ENCODE results near the gene KRT6A. TPM values are rescaled to one million over a fixed set of nuclear protein-coding genes. Genes with fewer than 3 reads are reported as not detected.

Gene KRT6A
- total RNA-seq, 4 donors from 2014 or later, result 1,263 to 22,053 (median 17,717) TPM

DNA sequence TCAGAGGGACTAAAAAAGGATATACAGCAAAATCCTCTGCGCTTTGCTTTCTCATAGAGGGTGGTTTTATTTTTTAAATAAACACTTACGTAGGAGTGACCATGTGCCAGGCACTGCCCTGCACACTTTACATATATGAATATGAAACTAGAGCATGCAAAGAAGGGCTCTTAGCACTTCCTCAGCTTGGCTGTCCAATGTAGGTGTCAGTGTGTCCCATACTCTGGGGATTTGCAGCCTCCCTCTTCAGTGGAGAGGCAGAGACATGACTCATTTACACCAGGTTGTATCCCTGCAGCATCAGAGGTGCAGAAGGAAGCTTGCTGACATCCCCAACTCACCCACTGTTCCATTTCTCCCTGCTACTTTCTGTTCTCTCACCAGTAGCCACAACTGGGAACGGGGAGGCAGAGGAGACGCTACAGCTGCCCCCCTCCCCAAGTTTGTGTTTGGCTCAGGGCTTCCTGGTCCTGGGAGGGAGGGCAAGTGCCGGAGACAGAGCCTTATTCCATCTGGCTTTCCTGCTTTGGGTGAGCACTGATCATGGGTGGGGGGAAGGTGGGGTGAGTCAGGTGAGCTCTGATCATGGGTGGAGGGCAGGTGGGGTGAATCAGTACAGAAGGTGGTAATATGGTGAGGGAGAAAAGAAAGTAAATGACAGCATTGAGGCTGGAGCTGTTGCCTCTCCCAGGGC lies 32.0 kb upstream of the KRT6A start:
- Histone ChIP-seq H3K27ac (peak overlapping the region; percentile 81 to 92 (median 88)), H3K4me3 (peak overlapping the region in 2 of 4 donors; percentile 11 to 12), H3K4me1 (peaks cover 29 to 71% (median 36%) of the 10 kb centered on the region in 3 donors), H3K27me3 (peaks cover 0 to 5% (median 0%) of the 10 kb centered on the region in 4 donors), H3K9me3 (no peaks in the 10 kb centered on the region), H3K36me3 (no peaks in the 10 kb centered on the region)
- WGBS, 2 donors, result 33 to 49% methylated on average over 2 of the region's 5 CpGs
- intact Hi-C loops (cut with DNase I), result loop anchor here (10.0 kb wide), 1 partner anchor 350 kb away; no protein-coding TSS in a partner anchor
- TF ChIP-seq POLR2A (IDR thresholded peaks at IDR 0.05), result peak in 1 of 4 donors; percentile 16
- TF ChIP-seq, protein P1, sequence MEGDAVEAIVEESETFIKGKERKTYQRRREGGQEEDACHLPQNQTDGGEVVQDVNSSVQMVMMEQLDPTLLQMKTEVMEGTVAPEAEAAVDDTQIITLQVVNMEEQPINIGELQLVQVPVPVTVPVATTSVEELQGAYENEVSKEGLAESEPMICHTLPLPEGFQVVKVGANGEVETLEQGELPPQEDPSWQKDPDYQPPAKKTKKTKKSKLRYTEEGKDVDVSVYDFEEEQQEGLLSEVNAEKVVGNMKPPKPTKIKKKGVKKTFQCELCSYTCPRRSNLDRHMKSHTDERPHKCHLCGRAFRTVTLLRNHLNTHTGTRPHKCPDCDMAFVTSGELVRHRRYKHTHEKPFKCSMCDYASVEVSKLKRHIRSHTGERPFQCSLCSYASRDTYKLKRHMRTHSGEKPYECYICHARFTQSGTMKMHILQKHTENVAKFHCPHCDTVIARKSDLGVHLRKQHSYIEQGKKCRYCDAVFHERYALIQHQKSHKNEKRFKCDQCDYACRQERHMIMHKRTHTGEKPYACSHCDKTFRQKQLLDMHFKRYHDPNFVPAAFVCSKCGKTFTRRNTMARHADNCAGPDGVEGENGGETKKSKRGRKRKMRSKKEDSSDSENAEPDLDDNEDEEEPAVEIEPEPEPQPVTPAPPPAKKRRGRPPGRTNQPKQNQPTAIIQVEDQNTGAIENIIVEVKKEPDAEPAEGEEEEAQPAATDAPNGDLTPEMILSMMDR (IDR thresholded peaks at IDR 0.05), result no peak
- no peak for DNase-seq

DNA sequence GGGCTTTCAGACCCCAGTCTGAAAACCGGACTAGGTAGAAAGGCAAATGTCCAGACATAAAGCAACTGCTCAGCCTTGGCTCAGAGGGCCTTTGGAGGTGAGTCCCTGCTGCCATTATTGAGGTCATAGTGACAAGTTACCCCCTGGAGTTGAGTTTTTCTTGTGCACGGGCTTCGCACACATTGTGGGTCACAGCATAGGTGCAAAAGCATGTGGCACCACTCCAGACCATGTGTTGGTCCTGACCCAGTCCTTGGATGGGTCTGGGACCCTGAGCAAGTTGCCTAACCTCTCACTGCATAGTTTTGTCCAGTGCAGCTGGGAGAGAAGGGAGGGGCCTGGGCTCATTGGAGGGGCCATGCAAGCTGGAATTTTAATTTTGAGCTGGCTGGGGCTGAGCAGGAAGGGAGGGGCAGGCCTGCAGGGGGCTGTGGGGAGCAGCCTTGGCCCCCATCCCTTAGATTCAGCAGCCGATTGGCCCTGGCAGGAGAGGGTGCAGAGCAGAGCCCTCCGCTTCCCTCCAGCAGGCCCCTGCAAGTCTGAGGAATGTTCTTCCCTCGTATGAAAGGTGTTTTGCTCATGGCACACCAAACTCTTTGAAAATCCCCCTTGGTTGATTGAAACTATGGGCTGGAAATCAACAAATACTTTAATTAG lies 31.3 kb upstream of the KRT6A start:
- no peaks in the 10 kb centered on the region for H3K9me3 ChIP-seq
- WGBS, 2 donors, result 23 to 49% methylated on average over 3 to 4 of the region's 6 CpGs
- H3K27me3 ChIP-seq, result peaks cover 0 to 5% (median 0%) of the 10 kb centered on the region in 4 donors
- no peak overlapping the region for H3K4me3 ChIP-seq
- peak overlapping the region; percentile 89 to 94 (median 91) for H3K27ac ChIP-seq
- DNase-seq, result no peak
- peaks cover 29 to 78% (median 36%) of the 10 kb centered on the region in 3 donors for H3K4me1 ChIP-seq
- H3K36me3 ChIP-seq, result no peaks in the 10 kb centered on the region
- intact Hi-C loops (cut with DNase I), result loop anchor here (10.0 kb wide), 1 partner anchor 350 kb away; no protein-coding TSS in a partner anchor
- no peak for TF ChIP-seq POLR2A (IDR thresholded peaks at IDR 0.05)
- TF ChIP-seq, protein P1 (IDR thresholded peaks at IDR 0.05), result no peak

DNA sequence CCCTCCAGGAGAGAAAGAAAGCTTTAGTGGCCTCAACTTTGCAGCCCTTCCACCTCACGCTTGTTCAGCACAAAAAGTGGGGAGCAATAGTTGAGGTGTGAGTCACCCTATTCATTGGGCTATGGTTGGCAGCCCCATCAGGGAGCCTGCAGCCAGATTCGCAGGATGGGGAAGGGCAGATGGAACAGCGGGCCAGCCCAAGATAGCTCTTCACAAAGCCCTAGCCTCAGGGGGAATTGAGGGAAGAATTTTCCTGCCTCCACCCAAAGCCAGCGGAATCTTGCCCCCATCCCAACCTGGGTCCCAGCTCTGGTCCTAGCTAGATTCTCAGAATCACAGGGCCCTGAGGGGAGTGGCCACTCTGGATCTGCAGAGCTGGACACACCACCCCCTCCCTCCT lies 30.8 kb upstream of the KRT6A start:
- H3K36me3 ChIP-seq, result no peaks in the 10 kb centered on the region
- whole genome bisulfite sequencing, 2 donors, result 27 to 56% methylated on average over 2 of the region's 4 CpGs
- no peak for DNase-seq
- intact Hi-C loops (cut with DNase I), result loop anchor here (10.0 kb wide), 1 partner anchor 351 kb away; no protein-coding TSS in a partner anchor
- H3K27ac ChIP-seq, result peak overlapping the region; percentile 89 to 94 (median 91)
- no peak overlapping the region for H3K4me3 ChIP-seq
- TF ChIP-seq, protein P1 (IDR thresholded peaks at IDR 0.05), result no peak
- no peak for TF ChIP-seq POLR2A (IDR thresholded peaks at IDR 0.05)
- peaks cover 0 to 5% (median 0%) of the 10 kb centered on the region in 4 donors for H3K27me3 ChIP-seq
- no peaks in the 10 kb centered on the region for H3K9me3 ChIP-seq
- H3K4me1 ChIP-seq, result peaks cover 29 to 78% (median 36%) of the 10 kb centered on the region in 3 donors

DNA sequence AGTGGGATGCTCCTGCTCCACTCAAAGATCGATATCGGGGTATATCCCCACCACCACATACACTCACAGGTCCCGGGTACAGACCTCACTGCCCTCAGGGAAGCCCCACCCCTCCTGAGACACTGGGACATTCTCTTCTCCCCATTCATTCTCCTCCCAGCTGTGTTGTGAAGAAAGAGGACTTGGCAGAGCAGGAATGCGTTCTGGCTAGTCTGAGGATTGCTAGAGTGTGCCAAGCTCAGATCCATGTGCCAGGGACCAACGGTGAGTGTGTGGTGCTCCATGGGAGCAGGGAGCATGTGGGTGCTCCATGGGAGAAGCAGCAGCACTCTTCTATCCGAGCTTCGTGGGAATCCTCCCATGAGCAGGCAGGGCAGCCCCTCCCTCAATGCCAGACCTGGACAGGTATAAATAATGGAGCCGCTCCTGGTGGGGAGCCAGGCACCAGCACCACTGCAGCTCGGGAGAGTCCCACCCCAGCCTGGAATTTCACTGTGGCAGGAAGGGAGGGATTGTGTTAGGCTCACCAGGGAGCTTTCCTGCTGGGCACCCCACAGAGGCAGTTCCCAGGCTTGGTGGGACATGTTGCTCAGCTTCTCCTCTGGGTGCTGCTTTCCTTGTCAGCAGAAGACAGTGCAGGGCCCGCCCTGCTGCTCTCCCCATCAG lies 29.4 kb upstream of the KRT6A start:
- Histone ChIP-seq H3K4me3 (peak overlapping the region in 2 of 4 donors; percentile 50 to 51), H3K4me1 (peaks cover 29 to 79% (median 36%) of the 10 kb centered on the region in 3 donors), H3K9me3 (no peaks in the 10 kb centered on the region), H3K27ac (peak overlapping the region; percentile 89 to 94 (median 91)), H3K36me3 (peaks cover 0 to 8% (median 0%) of the 10 kb centered on the region in 3 donors), H3K27me3 (peaks cover 0 to 5% (median 0%) of the 10 kb centered on the region in 4 donors)
- intact Hi-C loops (cut with DNase I), result loop anchor here (10.0 kb wide), 1 partner anchor 352 kb away; no protein-coding TSS in a partner anchor
- 35 to 46% methylated on average over 4 to 5 of the region's 10 CpGs for WGBS, 2 donors
- TF ChIP-seq POLR2A (IDR thresholded peaks at IDR 0.05), result peak in 1 of 4 donors; percentile 20
- TF ChIP-seq, protein P1 (IDR thresholded peaks at IDR 0.05), result no peak
- no peak for DNase-seq

Data from esophagus squamous epithelium (tissue), 5 donors.